Measurements from ENCODE around the gene JPH3.

DNA sequence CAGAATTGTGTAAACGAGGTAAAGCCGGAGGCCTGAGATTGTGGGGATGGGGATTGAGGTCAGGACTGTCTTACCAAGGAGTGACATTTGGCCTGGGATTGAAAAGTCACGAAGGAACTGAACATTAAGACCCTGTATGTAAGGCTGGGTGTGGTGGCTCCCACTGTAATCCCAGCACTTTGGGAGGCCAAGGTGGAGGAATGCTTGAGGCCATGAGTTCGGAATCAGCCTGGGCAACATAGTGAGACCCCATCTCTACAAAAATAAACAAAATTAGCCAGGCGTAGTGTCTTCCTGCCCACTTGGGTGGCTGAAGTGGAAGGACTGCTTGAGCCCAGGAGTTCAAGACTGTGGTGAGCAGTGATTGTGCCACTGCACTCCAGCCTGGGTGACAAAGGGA, 75.5 kb downstream of the JPH3 start:
- TF ChIP-seq, protein P1, sequence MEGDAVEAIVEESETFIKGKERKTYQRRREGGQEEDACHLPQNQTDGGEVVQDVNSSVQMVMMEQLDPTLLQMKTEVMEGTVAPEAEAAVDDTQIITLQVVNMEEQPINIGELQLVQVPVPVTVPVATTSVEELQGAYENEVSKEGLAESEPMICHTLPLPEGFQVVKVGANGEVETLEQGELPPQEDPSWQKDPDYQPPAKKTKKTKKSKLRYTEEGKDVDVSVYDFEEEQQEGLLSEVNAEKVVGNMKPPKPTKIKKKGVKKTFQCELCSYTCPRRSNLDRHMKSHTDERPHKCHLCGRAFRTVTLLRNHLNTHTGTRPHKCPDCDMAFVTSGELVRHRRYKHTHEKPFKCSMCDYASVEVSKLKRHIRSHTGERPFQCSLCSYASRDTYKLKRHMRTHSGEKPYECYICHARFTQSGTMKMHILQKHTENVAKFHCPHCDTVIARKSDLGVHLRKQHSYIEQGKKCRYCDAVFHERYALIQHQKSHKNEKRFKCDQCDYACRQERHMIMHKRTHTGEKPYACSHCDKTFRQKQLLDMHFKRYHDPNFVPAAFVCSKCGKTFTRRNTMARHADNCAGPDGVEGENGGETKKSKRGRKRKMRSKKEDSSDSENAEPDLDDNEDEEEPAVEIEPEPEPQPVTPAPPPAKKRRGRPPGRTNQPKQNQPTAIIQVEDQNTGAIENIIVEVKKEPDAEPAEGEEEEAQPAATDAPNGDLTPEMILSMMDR (IDR thresholded peaks at IDR 0.05; ENCODE audit: poor library complexity), result no peak
- no peak for TF ChIP-seq EZH2 (IDR thresholded peaks at IDR 0.05; ENCODE audit: borderline replicate concordance)
